ENCODE data around the gene PPIG.
"Not testable (repeated sequence)": the region's sequence is repeated elsewhere in the genome, so short reads cannot be mapped to it uniquely, and the experiment has no call there.

Gene PPIG

GRCh38 chr2:169664978-169665930, 81.1 kb downstream of the PPIG start:
- DNase-seq (ENCODE audit: low spot score), result no peak

GRCh38 chr2:169667583-169667982, 83.4 kb downstream of the PPIG start:
- DNase-seq (ENCODE audit: low spot score), result no peak

GRCh38 chr2:169670215-169670651, 86.1 kb downstream of the PPIG start:
- DNase-seq (ENCODE audit: low spot score), result no peak

GRCh38 chr2:169670937-169671336, 86.8 kb downstream of the PPIG start:
- DNase-seq (ENCODE audit: low spot score), result no peak

GRCh38 chr2:169672406-169672805, 88.3 kb downstream of the PPIG start:
- DNase-seq (ENCODE audit: low spot score), result no peak

GRCh38 chr2:169673106-169673505, 89.0 kb downstream of the PPIG start:
- no peak for DNase-seq (ENCODE audit: low spot score)

GRCh38 chr2:169673921-169674320, 89.8 kb downstream of the PPIG start:
- no peak for DNase-seq (ENCODE audit: low spot score)

GRCh38 chr2:169676357-169676756, 92.2 kb downstream of the PPIG start:
- no peak for DNase-seq (ENCODE audit: low spot score)

GRCh38 chr2:169676850-169677249, 92.7 kb downstream of the PPIG start:
- DNase-seq (ENCODE audit: low spot score), result no peak

GRCh38 chr2:169683054-169683424, 98.9 kb downstream of the PPIG start:
- DNase-seq (ENCODE audit: low spot score), result peak; percentile 6

- DNase-seq (ENCODE audit: low spot score), result no peak
Measured at GRCh38 chr2:169683425-169684134, 99.4 kb downstream of the PPIG start.

- no peak for DNase-seq (ENCODE audit: low spot score)
Measured at GRCh38 chr2:169684135-169684565, 100.0 kb downstream of the PPIG start.

- not testable (repeated sequence) for DNase-seq (ENCODE audit: low spot score)
Measured at GRCh38 chr2:169684712-169685111, 100.6 kb downstream of the PPIG start.

- DNase-seq (ENCODE audit: low spot score), result not testable (repeated sequence)
Measured at GRCh38 chr2:169686825-169687224, 102.7 kb downstream of the PPIG start.

- not testable (repeated sequence) for DNase-seq (ENCODE audit: low spot score)
Measured at GRCh38 chr2:169687943-169688342, 103.8 kb downstream of the PPIG start.

GRCh38 chr2:169690958-169691357, 106.8 kb downstream of the PPIG start:
- no peak for DNase-seq (ENCODE audit: low spot score)

Data from CD4-positive, alpha-beta T cell treated with Interleukin-6 at 100 ng/mL for 8 hours (primary cell).